Aortic smooth muscle cell (primary cell): ENCODE results near the gene PHF21A. TPM values are rescaled to one million over a fixed set of nuclear protein-coding genes. Genes with fewer than 3 reads are reported as not detected.

Experiments used
- total RNA-seq: library from RNA; depleted of rRNA; stranded (reverse); fragments of >200 nt; gene quantifications from 2 replicates; pipeline ENCODE4 v1.2.3, GENCODE V29; 2014

The PHF21A gene
- 7.8 and 12.5 TPM in 2 replicates for total RNA-seq

GRCh38 chr11:46121301-46121723 lies at the start of gene PHF21A:
PHF21A (minus strand) TSS chr11:46121454; CDS start chr11:46084219, 37,235 bp downstream.

DNA sequence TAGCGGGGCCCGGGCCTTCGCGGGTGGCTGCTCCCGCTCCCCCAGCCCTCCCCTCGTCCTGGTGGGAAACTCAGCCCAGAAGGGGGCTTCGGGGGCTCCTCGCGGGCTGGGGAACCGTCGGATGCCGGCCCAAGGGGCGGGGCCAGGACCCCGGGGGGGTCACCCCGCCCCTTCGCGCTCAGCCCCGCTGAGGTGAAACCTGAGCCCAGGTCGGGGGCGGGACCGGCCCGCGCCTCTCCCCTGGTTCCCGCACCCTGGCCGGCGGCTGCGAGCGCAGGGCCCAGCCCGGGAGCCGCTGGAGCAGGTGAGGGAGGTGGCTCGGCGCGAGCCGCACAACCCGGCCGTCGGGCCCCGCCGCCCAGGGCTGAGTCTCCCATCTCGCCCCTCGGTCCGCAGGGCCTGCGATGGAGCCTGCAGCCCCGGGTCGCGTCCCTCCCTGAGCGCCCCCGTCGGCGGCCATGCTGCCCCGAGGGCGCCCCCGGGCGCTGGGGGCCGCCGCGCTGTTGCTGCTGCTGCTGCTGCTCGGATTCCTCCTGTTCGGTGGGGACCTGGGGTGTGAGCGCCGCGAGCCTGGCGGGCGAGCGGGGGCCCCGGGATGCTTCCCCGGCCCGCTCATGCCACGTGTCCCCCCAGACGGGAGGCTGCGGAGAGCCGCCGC lies 198.7 kb downstream of the PHF21A start, which contains the start of gene LARGE2:
LARGE2 (plus strand) TSS at position 232 of the 658 bp plus-strand sequence; CDS start at position 459, 227 bp downstream.

GRCh38 chr11:45917623-45918330 lies 203.5 kb downstream of the PHF21A start, which contains the start of gene PEX16:
PEX16 (minus strand) TSS chr11:45917877; CDS start chr11:45917811, 66 bp downstream.

GRCh38 chr11:45906965-45907611 lies 214.2 kb downstream of the PHF21A start, which contains the start of gene FREY1:
FREY1 (minus strand) TSS chr11:45907271; CDS start chr11:45907245, 26 bp downstream.

GRCh38 chr11:45885274-45885920 lies 235.9 kb downstream of the PHF21A start, which contains the start of gene MAPK8IP1:
MAPK8IP1 (plus strand) TSS chr11:45885651; CDS start chr11:45885821, 170 bp downstream.

Other genes with a start within 250 kb of the PHF21A start
- 6.5 and 6.6 TPM in 2 replicates for gene MAPK8IP1, start 235.8 kb downstream of the PHF21A start, total RNA-seq
- gene FREY1, start 214.2 kb downstream of the PHF21A start, total RNA-seq, result 0.44 and 0.79 TPM in 2 replicates
- gene PEX16, start 203.6 kb downstream of the PHF21A start, total RNA-seq, result 26.1 and 30.0 TPM in 2 replicates
- not detected in 2 replicates for gene LARGE2, start 198.8 kb downstream of the PHF21A start, total RNA-seq
- gene CREB3L1, start 156.2 kb upstream of the PHF21A start, total RNA-seq, result 13.9 and 17.0 TPM in 2 replicates
- 29.3 and 38.2 TPM in 2 replicates for gene DGKZ, start 226.0 kb upstream of the PHF21A start, total RNA-seq